GM12892 (cell line): ENCODE data around the gene CTNNA3.

ENCODE experiments used
- POLR2A ChIP-seq: IDR thresholded peaks from 2 replicates; pipeline ENCODE4 v1.6.1; 2011; ENCODE audit warnings: low read depth, low read length, control low read depth
- POLR2AphosphoS5 ChIP-seq: IDR thresholded peaks from 2 replicates; pipeline ENCODE4 v1.6.1; 2011; ENCODE audit warnings: low read depth, low read length, control low read depth
- TAF1 ChIP-seq: IDR thresholded peaks from 2 replicates; pipeline ENCODE4 v1.6.1; 2011; ENCODE audit warnings: low read depth, mild to moderate bottlenecking, control low read depth, low read length, borderline replicate concordance

- TF ChIP-seq POLR2AphosphoS5 (no peak), POLR2A (no peak), TAF1 (no peak)
Observed at GRCh38 chr10:66983475-66983818, 712.5 kb downstream of the CTNNA3 start.
